HepG2 (cell line): ENCODE measurements around the gene CHMP6. TPM values are rescaled to one million over a fixed set of nuclear protein-coding genes. Genes with fewer than 3 reads are reported as not detected.

ENCODE experiments used
- GABPA ChIP-seq, 2 experiments: IDR thresholded peaks; 2 replicates each; pipeline ENCODE4 v1.6.1; 2011 to 2016; ENCODE audit warnings: low read depth in 2 of 2, low read length in 1 of 2, missing biosample characterization in 1 of 2, missing genetic modification characterization in 1 of 2
- GABPB1 ChIP-seq: IDR thresholded peaks from 2 replicates; pipeline ENCODE4 v1.6.1; 2016; ENCODE audit warnings: mild to moderate bottlenecking, missing genetic modification reagents, moderate library complexity, missing compliant biosample characterization
- KAT7 ChIP-seq: IDR thresholded peaks from 2 replicates; pipeline ENCODE4 v1.6.1; 2018; ENCODE audit warnings: borderline replicate concordance, missing compliant biosample characterization
- KAT8 ChIP-seq: IDR thresholded peaks from 2 replicates; pipeline ENCODE4 v1.6.1; 2016; ENCODE audit warnings: missing genetic modification reagents, missing compliant biosample characterization
- KDM2A ChIP-seq: sonication (generic); formaldehyde crosslinking; IDR thresholded peaks from 2 replicates; pipeline ENCODE4 v1.4.0; 2020; ENCODE audit warnings: low read depth, missing genetic modification reagents, borderline replicate concordance
- KMT2B ChIP-seq: IDR thresholded peaks from 2 replicates; pipeline ENCODE4 v1.6.1; 2016; ENCODE audit warnings: missing genetic modification reagents, missing compliant biosample characterization
- MAZ ChIP-seq, 2 experiments: sonication (generic) in 1 of 2; formaldehyde crosslinking in 1 of 2; IDR thresholded peaks; 2 replicates each; pipeline versions ENCODE4 v1.5.0 to v1.6.1; 2012 to 2020; ENCODE audit warnings: low read depth in 2 of 2, mild to moderate bottlenecking in 2 of 2, borderline replicate concordance in 1 of 2, improper control_type of control experiment in 1 of 2, low read length in 1 of 2, missing genetic modification reagents in 1 of 2, moderate library complexity in 1 of 2
- MTF1 ChIP-seq: sonication (generic); formaldehyde crosslinking; IDR thresholded peaks from 2 replicates; pipeline ENCODE4 v1.5.0; 2020; ENCODE audit warnings: missing genetic modification reagents
- PRPF4 ChIP-seq: fragments of 200-400 bp; formaldehyde crosslinking; IDR thresholded peaks from 2 replicates; pipeline ENCODE4 v1.6.1; 2016; ENCODE audit warnings: low read length, low read depth; ENCODE audit not compliant: poor library complexity, severe bottlenecking
- RAD21 ChIP-seq: fragments of 450-650 bp; formaldehyde crosslinking; IDR thresholded peaks from 2 replicates; pipeline ENCODE4 v1.5.0; 2020; ENCODE audit warnings: mild to moderate bottlenecking
- SMYD3 ChIP-seq: sonication (generic); formaldehyde crosslinking; IDR thresholded peaks from 2 replicates; pipeline ENCODE4 v1.8.1; 2023; ENCODE audit warnings: mild to moderate bottlenecking, missing genetic modification reagents
- TEAD2 ChIP-seq: sonication (generic); formaldehyde crosslinking; IDR thresholded peaks from 2 replicates; pipeline ENCODE4 v1.9.0; 2021; ENCODE audit warnings: missing genetic modification reagents
- ZFX ChIP-seq: sonication (generic); formaldehyde crosslinking; IDR thresholded peaks from 2 replicates; pipeline ENCODE4 v1.4.0; 2020; ENCODE audit warnings: mild to moderate bottlenecking, low read depth, missing genetic modification reagents, moderate library complexity
- ZNF34 ChIP-seq: sonication (generic); formaldehyde crosslinking; IDR thresholded peaks from 2 replicates; pipeline ENCODE4 v1.4.0; 2020; ENCODE audit warnings: mild to moderate bottlenecking, missing genetic modification reagents, borderline replicate concordance
- ZNF530 ChIP-seq: sonication (generic); formaldehyde crosslinking; IDR thresholded peaks from 2 replicates; pipeline ENCODE4 v1.5.0; 2020; ENCODE audit warnings: low read depth, mild to moderate bottlenecking, missing genetic modification reagents
- ZNF777 ChIP-seq: sonication (generic); formaldehyde crosslinking; IDR thresholded peaks from 2 replicates; pipeline ENCODE4 v1.4.0; 2020; ENCODE audit warnings: missing genetic modification reagents
- polyA plus RNA-seq, 8 experiments: library from polyadenylated mRNA; depleted of rRNA in 3 of 8; stranded (reverse) in 7 of 8; unstranded in 1 of 8; fragments of >200 nt; fragmentation: Illumina TruSeq in 4 of 8; extraction: Trizol in 4 of 8; gene quantifications; 2 replicates each; pipeline versions ENCODE4 v1.2.1 to v1.2.3, GENCODE V29; 2011 to 2016; ENCODE audit warnings: low read depth in 4 of 8, missing spikeins in 1 of 8, mixed read lengths in 1 of 8; ENCODE audit not compliant: insufficient read depth in 1 of 8
- total RNA-seq, 5 experiments: library from RNA; depleted of rRNA; stranded (reverse); fragments of >200 nt; fragmentation: Illumina TruSeq; extraction: Trizol; gene quantifications; 2 replicates each; pipeline ENCODE4 v1.2.3, GENCODE V29; 2016; ENCODE audit warnings: low read depth in 1 of 5
- TF ChIP-seq, protein P1 (sequence below): sonication (generic); formaldehyde crosslinking; IDR thresholded peaks from 2 replicates; pipeline ENCODE4 v1.5.1; 2020; ENCODE audit warnings: mild to moderate bottlenecking, missing genetic modification reagents, borderline replicate concordance
- TF ChIP-seq, protein P2 (sequence below): sonication (generic); formaldehyde crosslinking; IDR thresholded peaks from 2 replicates; pipeline ENCODE4 v1.8.0; 2022; ENCODE audit warnings: low read depth, missing genetic modification reagents
- TF ChIP-seq, protein P3 (sequence below): sonication (generic); formaldehyde crosslinking; IDR thresholded peaks from 2 replicates; pipeline ENCODE4 v1.9.0; 2021; ENCODE audit warnings: missing genetic modification reagents, borderline replicate concordance

The CHMP6 gene
- total and polyA plus RNA-seq, 2 of the 13 experiments (the other 11 are each of a cell fraction or from before 2014, with no cell fraction given): 11.1 to 24.2 TPM

DNA sequence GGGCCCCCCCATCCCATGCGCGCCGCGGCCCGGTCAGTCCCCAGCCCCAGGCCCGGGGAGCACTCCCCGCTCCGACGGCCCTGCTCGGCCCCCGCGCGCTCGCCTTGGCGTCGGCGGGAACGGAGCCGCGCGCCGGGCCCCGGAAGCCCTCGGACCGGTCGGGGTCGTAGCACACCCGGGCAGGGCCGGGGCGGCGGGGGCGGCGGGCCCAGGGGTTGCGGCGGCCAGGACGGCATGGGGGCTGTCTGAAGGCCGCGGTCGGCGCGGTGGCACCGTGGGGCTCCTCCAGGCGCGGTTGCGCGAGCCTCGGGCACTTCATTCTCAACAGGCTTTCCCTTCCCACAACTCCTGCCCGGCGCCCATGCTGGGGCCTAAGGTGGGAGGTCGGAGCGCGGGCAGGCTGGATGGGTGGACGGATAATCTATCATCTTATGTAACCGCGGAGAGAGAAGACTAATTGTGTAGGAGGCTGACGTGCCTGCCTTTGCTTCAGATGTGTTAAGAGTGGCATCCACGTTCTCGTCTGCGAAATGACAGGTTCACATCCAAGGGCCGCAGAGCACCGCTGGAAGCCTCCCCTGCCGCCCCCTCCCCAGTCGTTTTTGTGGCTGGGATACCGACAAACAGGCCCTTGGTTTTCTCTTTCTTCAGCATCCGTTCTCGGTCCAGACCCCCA, 44.0 kb downstream of the CHMP6 start (continued):
- TF ChIP-seq, protein P1, sequence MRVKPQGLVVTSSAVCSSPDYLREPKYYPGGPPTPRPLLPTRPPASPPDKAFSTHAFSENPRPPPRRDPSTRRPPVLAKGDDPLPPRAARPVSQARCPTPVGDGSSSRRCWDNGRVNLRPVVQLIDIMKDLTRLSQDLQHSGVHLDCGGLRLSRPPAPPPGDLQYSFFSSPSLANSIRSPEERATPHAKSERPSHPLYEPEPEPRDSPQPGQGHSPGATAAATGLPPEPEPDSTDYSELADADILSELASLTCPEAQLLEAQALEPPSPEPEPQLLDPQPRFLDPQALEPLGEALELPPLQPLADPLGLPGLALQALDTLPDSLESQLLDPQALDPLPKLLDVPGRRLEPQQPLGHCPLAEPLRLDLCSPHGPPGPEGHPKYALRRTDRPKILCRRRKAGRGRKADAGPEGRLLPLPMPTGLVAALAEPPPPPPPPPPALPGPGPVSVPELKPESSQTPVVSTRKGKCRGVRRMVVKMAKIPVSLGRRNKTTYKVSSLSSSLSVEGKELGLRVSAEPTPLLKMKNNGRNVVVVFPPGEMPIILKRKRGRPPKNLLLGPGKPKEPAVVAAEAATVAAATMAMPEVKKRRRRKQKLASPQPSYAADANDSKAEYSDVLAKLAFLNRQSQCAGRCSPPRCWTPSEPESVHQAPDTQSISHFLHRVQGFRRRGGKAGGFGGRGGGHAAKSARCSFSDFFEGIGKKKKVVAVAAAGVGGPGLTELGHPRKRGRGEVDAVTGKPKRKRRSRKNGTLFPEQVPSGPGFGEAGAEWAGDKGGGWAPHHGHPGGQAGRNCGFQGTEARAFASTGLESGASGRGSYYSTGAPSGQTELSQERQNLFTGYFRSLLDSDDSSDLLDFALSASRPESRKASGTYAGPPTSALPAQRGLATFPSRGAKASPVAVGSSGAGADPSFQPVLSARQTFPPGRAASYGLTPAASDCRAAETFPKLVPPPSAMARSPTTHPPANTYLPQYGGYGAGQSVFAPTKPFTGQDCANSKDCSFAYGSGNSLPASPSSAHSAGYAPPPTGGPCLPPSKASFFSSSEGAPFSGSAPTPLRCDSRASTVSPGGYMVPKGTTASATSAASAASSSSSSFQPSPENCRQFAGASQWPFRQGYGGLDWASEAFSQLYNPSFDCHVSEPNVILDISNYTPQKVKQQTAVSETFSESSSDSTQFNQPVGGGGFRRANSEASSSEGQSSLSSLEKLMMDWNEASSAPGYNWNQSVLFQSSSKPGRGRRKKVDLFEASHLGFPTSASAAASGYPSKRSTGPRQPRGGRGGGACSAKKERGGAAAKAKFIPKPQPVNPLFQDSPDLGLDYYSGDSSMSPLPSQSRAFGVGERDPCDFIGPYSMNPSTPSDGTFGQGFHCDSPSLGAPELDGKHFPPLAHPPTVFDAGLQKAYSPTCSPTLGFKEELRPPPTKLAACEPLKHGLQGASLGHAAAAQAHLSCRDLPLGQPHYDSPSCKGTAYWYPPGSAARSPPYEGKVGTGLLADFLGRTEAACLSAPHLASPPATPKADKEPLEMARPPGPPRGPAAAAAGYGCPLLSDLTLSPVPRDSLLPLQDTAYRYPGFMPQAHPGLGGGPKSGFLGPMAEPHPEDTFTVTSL (CRISPR knock-in tag): no peak
- TF ChIP-seq KMT2B: no peak
- TF ChIP-seq MAZ (IDR thresholded peaks at IDR 0.05; ENCODE audit: borderline replicate concordance, low read depth, low read length): no peak
- 0 out of 2 replicates have a peak, but pooled peaks have one; percentile 28 for TF ChIP-seq MAZ (CRISPR knock-in tag; IDR thresholded peaks at IDR 0.05; ENCODE audit: low read depth)
- peak; percentile 37; the same call in 1 of the 2 replicates for TF ChIP-seq KDM2A (CRISPR knock-in tag)
- TF ChIP-seq GABPA (IDR thresholded peaks at IDR 0.05; ENCODE audit: low read depth, low read length): no peak
- no peak for TF ChIP-seq GABPA (CRISPR knock-in tag; IDR thresholded peaks at IDR 0.05; ENCODE audit: low read depth)
- no peak for TF ChIP-seq GABPB1
- TF ChIP-seq TEAD2: no peak
- TF ChIP-seq SMYD3 (CRISPR knock-in tag): no peak
- peak; percentile 53 for TF ChIP-seq ZFX (CRISPR knock-in tag)
- TF ChIP-seq, protein P2, sequence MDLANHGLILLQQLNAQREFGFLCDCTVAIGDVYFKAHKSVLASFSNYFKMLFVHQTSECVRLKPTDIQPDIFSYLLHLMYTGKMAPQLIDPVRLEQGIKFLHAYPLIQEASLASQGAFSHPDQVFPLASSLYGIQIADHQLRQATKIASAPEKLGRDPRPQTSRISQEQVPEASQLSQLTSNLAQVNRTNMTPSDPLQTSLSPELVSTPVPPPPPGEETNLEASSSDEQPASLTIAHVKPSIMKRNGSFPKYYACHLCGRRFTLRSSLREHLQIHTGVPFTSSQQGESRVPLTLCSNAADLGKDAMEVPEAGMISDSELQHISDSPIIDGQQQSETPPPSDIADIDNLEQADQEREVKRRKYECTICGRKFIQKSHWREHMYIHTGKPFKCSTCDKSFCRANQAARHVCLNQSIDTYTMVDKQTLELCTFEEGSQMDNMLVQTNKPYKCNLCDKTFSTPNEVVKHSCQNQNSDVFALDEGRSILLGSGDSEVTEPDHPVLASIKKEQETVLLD (CRISPR knock-in tag): 0 out of 2 replicates have a peak, but pooled peaks have one; percentile 2
- TF ChIP-seq KAT8 (CRISPR knock-in tag): no peak
- TF ChIP-seq ZNF530 (CRISPR knock-in tag): no peak
- no peak for TF ChIP-seq MTF1 (CRISPR knock-in tag)
- TF ChIP-seq RAD21 (CRISPR knock-in tag): no peak
- TF ChIP-seq, protein P3, sequence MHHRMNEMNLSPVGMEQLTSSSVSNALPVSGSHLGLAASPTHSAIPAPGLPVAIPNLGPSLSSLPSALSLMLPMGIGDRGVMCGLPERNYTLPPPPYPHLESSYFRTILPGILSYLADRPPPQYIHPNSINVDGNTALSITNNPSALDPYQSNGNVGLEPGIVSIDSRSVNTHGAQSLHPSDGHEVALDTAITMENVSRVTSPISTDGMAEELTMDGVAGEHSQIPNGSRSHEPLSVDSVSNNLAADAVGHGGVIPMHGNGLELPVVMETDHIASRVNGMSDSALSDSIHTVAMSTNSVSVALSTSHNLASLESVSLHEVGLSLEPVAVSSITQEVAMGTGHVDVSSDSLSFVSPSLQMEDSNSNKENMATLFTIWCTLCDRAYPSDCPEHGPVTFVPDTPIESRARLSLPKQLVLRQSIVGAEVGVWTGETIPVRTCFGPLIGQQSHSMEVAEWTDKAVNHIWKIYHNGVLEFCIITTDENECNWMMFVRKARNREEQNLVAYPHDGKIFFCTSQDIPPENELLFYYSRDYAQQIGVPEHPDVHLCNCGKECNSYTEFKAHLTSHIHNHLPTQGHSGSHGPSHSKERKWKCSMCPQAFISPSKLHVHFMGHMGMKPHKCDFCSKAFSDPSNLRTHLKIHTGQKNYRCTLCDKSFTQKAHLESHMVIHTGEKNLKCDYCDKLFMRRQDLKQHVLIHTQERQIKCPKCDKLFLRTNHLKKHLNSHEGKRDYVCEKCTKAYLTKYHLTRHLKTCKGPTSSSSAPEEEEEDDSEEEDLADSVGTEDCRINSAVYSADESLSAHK: no peak
- TF ChIP-seq KAT7 (CRISPR knock-in tag): no peak
- TF ChIP-seq ZNF777 (CRISPR knock-in tag): peak; percentile 77
- 0 out of 2 replicates have a peak, but pooled peaks have one; percentile 21 for TF ChIP-seq ZNF34 (CRISPR knock-in tag)
- TF ChIP-seq PRPF4: no peak
